Activated CD4-positive, alpha-beta T cell treated with anti-CD3 and anti-CD28 coated beads, Interleukin-2, amount 50 U/mL, for 16 hours (primary cell): ENCODE results near the gene KLHL26.

Experiments
- DNase-seq: peaks from one replicate; pipeline ENCODE4 v3.0.0-alpha.2; 2020

The KLHL26 gene

DNA sequence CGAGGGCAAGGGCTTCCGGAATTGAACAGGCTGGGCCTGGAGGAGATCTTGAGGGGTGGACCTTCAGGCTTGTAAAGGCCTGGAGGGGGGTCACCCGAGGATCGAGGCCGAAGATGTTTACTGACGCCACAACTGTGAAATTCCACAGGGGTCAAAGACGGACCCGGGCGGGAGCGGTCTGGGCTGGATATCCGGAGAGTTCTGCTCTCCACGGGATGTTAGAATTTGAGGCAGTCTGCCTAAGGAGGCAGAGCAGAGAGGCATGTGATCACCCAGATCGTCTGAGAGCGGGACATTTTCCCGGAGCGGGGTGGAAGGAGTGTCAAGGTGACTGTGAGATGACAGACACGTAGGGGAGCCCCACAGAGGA, 13.2 kb downstream of the KLHL26 start:
- no peak for DNase-seq

DNA sequence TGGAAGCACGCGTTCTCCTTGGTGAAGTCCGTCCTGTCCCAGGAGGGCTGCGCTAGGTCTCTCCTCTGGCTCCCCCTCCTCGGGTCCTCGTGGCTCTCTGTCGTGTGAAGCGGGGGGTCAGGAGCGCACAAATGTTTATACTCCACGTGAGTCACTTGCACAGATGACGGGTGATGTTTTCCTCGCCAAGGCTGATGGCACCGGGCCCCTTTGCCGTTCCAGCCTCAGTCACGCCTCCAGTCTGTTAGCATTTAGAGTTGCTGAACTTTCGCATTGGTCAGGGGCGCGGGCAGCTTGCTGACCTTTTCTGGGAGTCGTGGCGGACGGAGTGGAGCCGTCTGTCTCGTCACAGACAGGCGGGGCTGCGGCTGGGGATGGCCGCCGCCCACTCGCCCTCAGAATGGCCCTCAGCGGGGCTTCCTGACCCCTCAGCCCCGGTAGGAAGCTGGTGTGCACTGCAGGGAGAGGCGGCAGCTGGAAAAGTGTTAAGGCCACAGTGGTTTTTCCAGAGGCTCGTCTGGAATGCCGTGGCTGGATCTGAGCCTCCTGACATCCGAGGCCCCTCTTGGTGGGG, 13.7 kb downstream of the KLHL26 start:
- DNase-seq = no peak

DNA sequence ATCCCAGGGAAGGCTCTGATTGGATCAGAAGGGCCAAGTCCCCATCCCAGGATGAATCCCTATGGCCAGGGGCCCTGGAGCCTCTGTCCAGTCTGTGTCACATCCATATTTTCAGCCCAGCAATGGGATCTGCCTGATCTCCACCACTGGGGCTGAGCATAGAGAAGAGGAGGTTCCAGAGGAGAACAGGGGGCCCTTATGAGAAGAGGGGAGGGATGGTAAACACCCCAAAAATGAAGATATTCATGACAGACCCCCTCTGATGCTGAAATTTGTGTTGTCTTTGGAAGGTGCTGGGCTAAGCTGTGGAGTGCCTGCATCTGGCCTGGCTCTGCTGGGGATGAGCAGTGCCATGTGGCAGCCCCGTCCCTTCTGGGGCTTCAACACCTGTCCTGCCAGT, 14.5 kb downstream of the KLHL26 start:
- no peak for DNase-seq

GRCh38 chr19:18651733-18652132, 14.9 kb downstream of the KLHL26 start:
- DNase-seq = no peak

- no peak for DNase-seq
Measured at GRCh38 chr19:18653853-18654252, 17.0 kb downstream of the KLHL26 start.

GRCh38 chr19:18654469-18654868, 17.6 kb downstream of the KLHL26 start:
- no peak for DNase-seq

DNA sequence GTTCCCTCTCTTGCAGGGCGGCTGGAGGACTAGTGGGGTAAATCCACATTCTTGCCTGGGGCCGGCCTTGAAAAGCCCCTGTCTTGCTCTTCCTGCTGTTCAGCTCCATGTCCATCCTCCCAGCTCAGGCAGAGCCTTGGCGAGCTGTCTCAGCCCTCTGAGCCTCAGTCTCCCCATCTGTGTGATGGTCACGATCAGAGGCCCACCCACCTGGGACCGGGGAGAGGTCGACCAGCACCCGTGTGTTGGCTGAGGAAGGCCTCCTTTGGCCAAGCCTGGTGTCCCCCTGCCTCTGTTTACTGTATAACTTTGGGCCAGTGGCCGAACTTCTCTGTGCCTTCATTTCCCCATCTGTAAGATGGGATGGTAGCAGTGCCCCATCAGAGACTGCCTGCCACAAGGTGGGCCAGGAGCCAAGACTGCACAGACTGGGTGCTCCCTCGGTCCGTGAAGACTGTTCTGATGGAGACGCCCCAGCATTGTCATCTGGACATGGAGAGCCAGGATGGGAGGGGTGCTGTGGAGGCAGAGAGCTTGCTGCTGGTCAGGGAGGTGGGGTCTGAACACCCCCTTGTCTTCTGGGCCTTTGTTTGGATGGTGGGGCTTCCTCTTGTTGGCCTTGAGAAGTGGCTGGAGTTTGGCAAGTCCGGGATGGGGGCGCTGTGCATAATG, 18.5 kb downstream of the KLHL26 start:
- no peak for DNase-seq

- DNase-seq = no peak
Measured at GRCh38 chr19:18656337-18657086, 19.7 kb downstream of the KLHL26 start.

- no peak for DNase-seq
Measured at GRCh38 chr19:18657590-18658365, 20.9 kb downstream of the KLHL26 start.

GRCh38 chr19:18658366-18658855, 21.6 kb downstream of the KLHL26 start:
- no peak for DNase-seq

DNA sequence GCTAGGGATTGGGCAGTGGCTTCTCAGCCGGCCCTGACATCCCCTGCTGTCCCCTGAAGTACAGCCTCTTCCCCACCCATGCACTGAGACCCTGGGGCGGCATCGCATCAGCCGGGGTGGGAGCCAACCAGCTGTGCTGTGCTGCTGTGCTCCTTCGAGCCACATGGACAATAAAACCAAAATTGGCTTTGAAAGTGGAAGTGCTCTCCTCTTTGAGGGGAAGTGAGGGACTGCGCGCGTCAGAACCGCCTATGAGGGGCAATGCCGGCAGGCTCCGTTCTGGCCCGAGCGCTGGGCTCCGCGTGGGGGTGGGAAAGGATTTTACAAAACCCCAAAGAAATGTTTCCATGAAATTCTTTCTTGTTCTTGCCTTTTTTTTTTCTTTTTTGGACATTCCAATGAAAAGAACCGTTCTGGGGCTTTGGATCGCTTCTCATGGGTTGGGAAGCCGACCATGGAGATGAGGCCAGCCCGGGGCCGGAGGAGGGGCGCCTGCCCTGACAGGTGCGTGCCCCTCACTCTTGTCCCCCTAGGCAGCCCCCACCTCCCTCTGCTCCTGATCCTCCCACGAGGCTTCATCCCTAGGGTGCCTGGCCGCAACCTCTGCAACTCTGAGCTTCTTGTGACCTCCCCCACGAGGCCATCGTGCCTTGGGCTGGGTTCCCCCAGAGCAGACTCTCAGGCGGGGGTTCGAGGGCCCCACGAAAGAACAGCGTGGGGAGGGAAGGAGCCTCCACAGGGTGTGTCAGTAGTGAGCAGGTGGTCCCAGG, 22.6 kb downstream of the KLHL26 start:
- no peak for DNase-seq

- no peak for DNase-seq
Measured at GRCh38 chr19:18660051-18660910, 23.5 kb downstream of the KLHL26 start.

DNA sequence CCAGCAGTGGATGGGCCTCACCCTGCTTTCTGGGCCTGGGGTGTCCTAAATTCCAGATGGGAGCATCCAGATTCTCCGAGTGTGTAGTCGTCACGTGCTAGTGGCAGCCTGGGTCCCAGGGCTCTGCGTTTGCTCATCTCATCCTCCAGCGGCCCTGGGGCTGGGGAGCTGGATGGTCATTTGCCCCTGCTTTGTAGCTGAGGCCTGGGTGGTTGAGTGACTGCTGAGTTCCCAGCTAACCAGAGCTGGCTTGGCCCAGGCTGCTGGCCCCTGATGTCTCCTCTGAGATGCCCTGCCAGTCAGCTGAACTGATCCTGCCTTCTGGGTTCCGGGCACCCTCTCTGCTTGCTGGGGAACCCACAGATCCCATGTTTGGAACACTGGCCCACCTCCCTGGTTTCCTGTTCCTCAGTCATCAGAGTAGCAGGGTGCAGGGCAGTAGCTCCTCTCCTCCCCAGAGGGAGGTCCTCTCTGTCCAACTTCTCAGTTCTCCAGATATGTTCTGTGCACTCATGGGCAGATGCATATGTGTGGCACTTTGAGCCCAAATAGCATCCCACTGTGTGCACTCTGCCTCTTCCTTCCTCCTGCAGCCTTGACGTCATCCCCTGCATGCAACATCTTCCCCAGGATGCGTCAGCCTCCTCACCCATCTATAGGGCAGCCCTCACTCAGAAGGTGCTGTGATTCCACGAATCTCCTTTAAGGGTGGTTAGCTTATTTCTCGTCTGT, 24.3 kb downstream of the KLHL26 start:
- DNase-seq = no peak

DNA sequence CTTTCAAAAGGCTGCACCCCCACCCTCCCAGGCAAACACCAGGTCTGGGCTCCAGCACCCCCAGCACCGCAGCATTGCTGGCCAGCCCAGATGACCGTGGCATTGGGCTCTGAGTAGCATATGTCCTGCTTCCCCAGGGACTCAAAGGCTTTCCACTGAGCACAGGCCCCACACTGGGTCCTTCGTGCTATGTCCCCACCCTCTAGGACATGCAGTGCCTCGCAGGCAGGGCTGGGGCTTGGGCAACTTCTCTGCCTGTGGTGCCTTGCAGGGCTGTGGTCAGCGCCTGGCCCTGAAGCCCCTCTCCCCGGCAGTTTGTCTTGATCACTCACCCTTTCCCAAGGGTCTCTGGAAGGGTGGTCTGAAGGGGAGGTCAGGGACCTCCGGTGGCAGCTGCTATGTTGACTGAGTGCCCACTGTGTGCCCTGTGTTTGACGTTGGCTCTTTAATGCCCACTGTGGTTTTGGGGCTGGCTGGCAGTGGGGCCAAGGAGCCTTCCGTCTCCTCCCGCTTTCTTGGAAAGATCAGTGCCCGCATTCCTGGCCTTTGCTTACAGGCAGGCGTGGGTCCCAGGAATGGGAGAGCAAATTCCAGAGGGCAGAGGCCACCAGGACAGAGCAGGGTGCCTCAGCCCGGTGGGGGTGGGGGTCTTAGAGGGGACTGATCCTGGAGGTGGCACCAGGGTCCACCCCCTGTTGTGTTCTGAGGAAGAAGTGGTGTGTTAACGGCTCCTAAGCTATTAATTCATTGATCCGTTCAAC, 26.3 kb downstream of the KLHL26 start:
- DNase-seq = no peak

DNA sequence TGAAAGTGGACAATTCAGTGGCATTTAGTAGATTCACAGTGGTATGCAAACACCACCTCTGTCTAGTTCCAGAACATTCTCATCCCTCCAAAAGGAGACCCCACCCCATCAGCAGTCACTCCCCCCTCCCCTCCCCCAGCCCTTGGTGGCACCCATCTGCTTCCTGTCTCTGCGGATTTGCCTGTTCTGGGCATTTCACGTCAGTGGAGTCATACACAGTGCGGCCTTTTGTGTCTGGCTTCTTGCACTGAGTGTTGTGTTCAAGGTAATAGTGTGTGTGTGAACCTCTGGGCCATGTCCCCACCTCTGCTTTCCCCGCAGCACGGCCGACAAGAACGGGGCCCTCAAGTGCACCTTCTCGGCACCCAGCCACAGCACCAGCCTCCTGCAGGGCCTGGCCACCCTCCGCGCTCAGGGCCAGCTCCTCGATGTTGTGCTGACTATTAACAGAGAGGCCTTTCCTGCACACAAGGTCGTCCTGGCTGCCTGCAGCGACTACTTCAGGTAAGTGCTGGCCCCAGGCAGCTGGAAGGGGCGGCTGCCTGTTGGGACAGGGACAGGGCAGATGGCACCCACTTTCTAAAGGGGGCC, 27.2 kb downstream of the KLHL26 start:
- no peak for DNase-seq

GRCh38 chr19:18665771-18666202, 29.0 kb downstream of the KLHL26 start:
- no peak for DNase-seq

GRCh38 chr19:18666317-18666716, 29.5 kb downstream of the KLHL26 start:
- DNase-seq = no peak

DNA sequence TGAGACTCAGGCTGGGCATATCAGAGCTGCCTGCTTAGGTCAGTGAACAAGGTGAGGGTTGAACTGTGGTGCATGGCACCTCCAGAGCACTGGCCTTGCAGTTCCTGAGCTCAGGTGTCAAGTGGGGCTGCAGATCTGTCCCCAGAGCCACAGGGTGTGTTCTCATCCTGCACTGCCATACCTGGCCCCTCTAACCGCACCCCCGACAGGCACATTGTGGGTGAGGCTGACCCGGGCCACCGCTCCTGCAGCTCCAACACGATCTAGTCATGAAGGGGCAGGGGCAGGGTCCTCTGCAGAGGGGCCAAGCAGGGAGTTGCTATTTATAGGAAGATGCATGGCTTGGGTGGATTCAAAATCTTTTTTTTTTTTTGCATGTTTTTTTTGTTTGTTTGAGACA, 30.0 kb downstream of the KLHL26 start:
- DNase-seq = no peak

DNA sequence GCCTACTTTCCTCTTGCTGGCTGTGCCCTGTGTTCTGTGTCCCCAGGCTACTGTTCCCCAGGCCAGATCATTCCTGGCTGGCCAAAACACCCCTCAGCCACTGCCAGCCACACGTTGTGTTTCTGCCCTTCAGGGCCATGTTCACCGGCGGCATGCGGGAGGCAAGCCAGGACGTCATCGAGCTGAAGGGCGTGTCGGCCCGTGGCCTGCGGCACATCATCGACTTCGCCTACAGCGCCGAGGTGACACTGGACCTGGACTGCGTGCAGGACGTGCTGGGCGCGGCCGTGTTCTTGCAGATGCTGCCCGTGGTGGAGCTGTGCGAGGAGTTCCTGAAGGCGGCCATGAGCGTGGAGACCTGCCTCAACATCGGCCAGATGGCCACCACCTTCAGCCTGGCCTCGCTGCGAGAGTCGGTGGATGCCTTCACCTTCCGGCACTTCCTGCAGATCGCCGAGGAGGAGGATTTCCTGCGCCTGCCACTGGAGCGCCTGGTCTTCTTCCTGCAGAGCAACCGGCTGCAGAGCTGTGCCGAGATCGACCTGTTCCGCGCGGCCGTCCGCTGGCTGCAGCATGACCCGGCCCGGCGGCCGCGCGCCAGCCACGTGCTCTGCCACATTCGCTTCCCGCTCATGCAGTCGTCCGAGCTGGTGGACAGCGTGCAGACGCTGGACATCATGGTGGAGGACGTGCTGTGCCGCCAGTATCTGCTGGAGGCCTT, 30.9 kb downstream of the KLHL26 start:
- no peak for DNase-seq
